GM21825 (cell line): ENCODE results near the gene RFESD.

Experiments used
- ATAC-seq: cut with Tn5 transposase; IDR thresholded peaks from one replicate; pipeline ENCODE4 v1.9.1; 2021; ENCODE audit warnings: mild to moderate bottlenecking, moderate library complexity; ENCODE audit not compliant: unreplicated experiment

The RFESD gene

GRCh38 chr5:95660060-95660459, 13.5 kb downstream of the RFESD start:
- ATAC-seq, result no peak

DNA sequence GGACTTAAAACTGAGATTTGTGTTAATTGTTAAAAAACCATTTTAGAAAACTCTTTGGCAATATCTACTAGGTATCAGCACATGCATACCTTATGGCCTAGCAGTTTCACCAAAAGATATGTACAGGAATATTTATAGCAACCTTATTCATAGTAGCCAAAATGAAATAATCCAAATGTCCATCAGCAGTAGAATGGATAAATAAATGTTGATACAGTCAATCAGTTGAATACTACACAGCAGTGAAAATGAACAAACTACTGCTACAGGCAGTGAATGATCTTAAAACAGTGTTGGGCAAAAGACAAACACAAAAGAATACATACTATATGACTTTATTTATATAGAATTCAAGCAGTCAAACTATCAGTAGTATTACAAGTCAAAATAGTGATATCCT, 16.4 kb downstream of the RFESD start:
- no peak for ATAC-seq

- no peak for ATAC-seq
Measured at GRCh38 chr5:95664204-95664786, 17.7 kb downstream of the RFESD start.

- ATAC-seq, result no peak
Measured at GRCh38 chr5:95667061-95667618, 20.6 kb downstream of the RFESD start.

DNA sequence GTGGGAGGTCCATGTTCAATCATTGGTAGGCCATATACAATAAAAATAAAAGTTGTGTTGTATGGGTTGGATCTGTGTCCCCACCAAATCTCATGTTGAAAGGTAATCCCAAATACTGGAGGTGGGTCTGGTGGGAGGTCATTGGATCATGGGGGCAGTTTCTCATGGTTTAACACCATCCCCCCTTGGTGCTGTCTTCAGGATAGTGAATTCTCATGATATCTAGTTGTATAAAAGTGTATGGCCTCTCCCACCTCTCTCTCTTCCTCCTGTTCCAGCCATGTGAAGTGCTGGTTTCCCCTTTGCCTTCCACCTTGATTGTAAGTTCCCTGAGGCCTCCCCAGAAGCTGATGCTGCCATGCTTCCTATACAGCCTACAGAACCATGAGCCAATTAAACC, 21.1 kb downstream of the RFESD start:
- ATAC-seq, result no peak

DNA sequence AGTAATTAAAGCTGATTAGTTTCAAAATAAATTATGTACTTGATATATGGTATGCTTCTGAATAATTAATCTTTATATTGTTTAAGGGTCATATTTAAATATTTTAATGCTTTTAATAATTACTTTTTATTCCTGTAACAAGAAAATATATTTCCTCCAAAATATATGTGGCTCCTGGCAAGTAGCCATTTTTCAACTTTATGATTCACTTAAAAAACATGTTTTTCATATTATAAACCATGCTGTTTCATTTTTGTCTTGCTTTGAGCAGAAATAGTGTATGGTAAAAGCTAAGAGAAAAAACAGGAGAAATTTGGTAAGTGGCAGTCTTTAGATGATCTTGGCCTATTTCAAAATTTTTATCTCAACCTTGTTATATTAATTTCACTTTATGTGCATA, 21.6 kb downstream of the RFESD start:
- no peak for ATAC-seq

- no peak for ATAC-seq
Measured at GRCh38 chr5:95668728-95669127, 22.2 kb downstream of the RFESD start.

DNA sequence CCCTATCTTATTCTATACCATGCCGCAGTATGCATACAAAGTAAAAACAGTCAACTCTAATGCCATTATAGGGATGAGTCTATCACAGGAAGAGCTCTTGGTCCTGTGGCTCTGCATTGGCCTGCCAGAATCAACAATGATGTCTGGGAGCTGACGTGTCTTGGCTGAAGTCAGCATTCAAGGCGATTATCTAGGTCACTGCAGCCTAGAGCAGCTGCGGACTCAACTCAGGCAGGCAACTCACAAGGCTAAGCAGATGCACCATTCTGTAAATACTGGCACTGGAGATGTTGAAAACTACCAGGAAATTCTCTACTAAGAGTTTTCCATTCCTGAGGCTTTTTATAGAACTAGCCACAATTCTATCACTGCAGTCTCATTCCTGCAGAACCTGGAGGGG, 23.0 kb downstream of the RFESD start:
- ATAC-seq, result no peak

DNA sequence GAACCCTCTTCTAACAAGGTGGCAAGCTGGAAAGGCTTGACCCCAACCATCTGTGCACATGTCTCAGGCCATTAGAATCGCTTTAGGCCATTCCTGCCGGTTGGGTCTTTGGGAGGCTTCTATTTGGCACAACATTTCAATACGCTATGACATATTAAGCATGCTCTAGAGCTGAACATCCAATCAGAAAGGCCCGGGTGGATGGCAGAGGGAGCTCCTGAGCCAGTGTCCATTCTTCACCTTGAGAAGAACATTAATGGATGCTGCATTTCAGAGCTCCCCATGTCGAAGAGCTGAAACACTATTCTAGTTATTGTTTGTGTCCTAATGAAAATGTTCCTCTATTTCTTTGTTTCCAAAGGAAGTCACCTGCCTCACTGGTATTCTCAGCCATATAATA, 23.4 kb downstream of the RFESD start:
- ATAC-seq, result no peak

- ATAC-seq, result no peak
Measured at GRCh38 chr5:95670568-95670967, 24.0 kb downstream of the RFESD start.

DNA sequence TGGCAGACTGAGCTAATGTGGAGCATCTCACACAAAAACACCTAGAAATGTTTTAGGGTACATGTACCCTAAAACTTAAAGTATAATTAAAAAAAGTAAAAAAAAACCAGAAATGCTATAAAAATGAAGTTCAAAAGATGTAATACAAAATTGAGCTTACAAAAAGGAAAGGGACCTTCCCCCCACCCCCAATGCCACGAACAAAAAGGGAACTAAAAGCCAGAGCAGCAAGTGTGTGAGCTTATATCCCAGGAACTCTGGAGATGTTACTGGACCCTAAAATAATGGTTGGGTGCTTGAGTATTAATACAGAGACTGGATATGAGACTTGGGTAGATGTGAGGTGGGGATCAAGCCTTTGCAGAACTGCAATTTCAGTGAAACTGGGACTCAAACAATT, 25.2 kb downstream of the RFESD start:
- ATAC-seq, result no peak

DNA sequence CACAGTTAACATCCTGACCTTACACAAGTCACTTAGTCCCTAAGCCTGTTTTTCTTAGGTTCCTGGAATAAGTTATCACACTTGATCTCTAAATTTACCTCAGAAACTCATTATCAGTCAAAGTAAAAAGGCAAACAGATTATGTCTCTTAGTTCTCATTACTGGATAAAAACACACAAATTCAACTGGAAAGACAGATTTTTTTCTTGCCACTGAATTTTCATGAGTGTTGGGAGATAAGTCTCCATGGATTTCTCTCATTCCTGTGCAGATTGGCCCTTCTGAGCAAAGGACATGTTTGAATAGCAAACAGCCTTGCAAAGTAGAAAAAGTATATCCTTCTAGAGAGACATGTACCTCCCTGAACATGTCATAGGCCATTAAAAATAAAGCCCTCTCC, 26.1 kb downstream of the RFESD start:
- ATAC-seq, result no peak

GRCh38 chr5:95673081-95673480, 26.5 kb downstream of the RFESD start:
- ATAC-seq, result no peak

DNA sequence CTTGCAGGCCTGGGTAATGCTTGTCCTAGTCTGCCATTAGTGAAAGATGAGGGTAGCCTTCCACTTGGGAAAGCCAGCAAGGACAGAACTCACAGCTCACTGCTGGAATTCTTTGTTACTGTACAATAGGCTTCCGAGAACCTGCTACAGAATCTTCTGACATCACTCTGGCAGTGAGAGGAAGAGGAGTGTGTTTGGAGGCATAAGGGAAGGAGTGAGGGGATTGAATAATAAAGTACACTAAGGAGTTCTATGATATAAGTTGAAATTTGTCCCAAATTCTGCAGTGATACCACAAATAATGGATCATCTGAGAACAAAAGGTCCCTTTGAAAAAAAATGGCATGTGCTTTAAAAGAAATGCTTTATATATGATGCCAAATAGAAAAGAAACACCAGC, 36.3 kb downstream of the RFESD start, which contains the start of gene SPATA9:
SPATA9 (minus strand) TSS at position 101 of the 400 bp plus-strand sequence. CDS start 137 bp downstream, outside the sequence.
- no peak for ATAC-seq

- no peak for ATAC-seq
Measured at GRCh38 chr5:95684361-95684760, 37.8 kb downstream of the RFESD start.

- no peak for ATAC-seq
Measured at GRCh38 chr5:95686651-95687050, 40.1 kb downstream of the RFESD start.

- ATAC-seq, result no peak
Measured at GRCh38 chr5:95689680-95690079, 43.1 kb downstream of the RFESD start.

GRCh38 chr5:95690333-95690732, 43.8 kb downstream of the RFESD start:
- no peak for ATAC-seq

GRCh38 chr5:95697781-95698681, 51.5 kb downstream of the RFESD start:
- ATAC-seq, result no peak

DNA sequence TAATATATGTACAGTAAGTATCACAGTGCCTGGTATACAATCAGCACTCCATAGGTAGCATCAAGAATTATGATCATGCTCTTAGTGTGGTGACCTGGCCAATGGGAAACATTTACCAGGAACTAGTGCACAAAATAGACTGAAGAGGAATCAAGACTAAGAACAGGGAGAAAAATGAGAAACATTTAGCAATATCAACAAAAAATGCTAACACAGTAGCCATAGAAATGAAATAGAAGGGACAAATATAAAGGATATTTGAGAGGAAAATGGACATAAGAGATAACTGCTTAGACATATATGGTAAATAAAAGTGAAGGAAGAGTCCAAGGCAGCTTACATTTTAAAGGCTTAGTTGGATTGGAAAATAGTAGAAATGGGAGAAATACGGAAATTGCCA, 52.8 kb downstream of the RFESD start:
- no peak for ATAC-seq

DNA sequence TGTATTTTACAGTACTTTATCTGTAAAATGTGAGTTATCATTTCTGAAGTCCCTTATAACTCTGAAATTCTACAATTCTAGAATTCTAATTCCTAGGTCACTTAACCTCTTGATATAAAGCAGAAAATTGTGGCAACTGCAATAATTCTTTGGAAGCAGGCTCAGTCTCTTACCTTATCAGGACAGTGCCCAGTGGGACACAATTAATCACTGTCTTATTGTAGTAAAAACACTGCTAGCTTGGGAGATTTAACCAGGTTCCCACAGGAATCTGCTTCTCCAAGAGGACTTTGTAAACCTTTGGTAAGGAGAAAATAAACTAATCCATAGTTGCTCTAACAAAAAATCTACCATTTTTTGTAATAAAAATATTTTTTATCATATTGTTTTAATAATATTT, 54.5 kb downstream of the RFESD start:
- no peak for ATAC-seq

DNA sequence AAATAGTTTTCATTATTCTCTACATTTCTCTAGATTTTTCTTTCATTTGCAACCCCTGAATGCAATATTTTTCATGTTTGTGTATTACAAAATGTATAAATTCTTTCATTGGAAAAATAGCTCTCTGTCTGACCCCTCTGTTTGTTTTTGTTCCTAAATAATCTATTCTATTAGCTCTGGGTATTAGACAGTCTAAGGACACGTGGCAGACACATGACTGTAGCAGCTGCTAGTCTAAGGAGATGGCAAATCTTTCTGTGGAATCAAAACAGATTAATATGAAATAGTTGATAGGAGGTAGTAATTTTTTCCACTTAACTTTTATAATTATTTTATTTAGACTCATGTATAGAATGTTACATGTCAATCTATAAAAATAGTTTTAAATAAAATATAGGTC, 57.6 kb downstream of the RFESD start:
- no peak for ATAC-seq
